Measurements from ENCODE around the gene LRRC63. TPM values are rescaled to one million over a fixed set of nuclear protein-coding genes. Genes with fewer than 3 reads are reported as not detected.

LRRC63 gene
- total RNA-seq, 3 donors from 2014 or later (not counting 1 experiment from before 2014, with no cell fraction given) = 0.32 to 0.95 (median 0.40) TPM

GRCh38 chr13:46307554-46307953, 95.8 kb downstream of the LRRC63 start:
- H3K36me3 ChIP-seq (ENCODE audit: control insufficient read depth, insufficient read depth, low read length) = no peaks in the 10 kb centered on the region
- Mint-ChIP-seq H3K36me3 (no peaks in the 10 kb centered on the region), H3K27me3 (ENCODE audit: low read depth in 2 of 2) (no peaks in the 10 kb centered on the region), H3K27ac (no peak overlapping the region), H3K4me3 (no peak overlapping the region), H3K9me3 (peaks cover 0 to 2% of the 10 kb centered on the region in 2 donors), H3K4me1 (peaks cover 23 to 25% of the 10 kb centered on the region in 2 donors)
- DNase-seq (no peak), ATAC-seq (no peak)
- H3K27me3 ChIP-seq (ENCODE audit: control insufficient read depth, insufficient read depth, low read length) = no peaks in the 10 kb centered on the region
- H3K27ac ChIP-seq (ENCODE audit: low read length) = no peak overlapping the region
- no peak overlapping the region for H3K4me3 ChIP-seq (ENCODE audit: low read length)
- no peak for TF ChIP-seq CTCF (IDR thresholded peaks at IDR 0.05)
- intact Hi-C loops (cut with micrococcal nuclease) = no loop called here
- no peaks in the 10 kb centered on the region for H3K9me3 ChIP-seq (ENCODE audit: control insufficient read depth, insufficient read depth, low read length)
- H3K4me1 ChIP-seq (ENCODE audit: control insufficient read depth, insufficient read depth, low read length) = peaks cover 12% of the 10 kb centered on the region
- 100% methylated on average over 1 of the region's 1 CpG for WGBS (ENCODE audit: insufficient coverage)

GRCh38 chr13:46310066-46310465, 98.3 kb downstream of the LRRC63 start:
- peaks cover 13% of the 10 kb centered on the region for H3K4me1 ChIP-seq (ENCODE audit: control insufficient read depth, insufficient read depth, low read length)
- no peak overlapping the region for H3K27ac Mint-ChIP-seq
- TF ChIP-seq CTCF (IDR thresholded peaks at IDR 0.05) = no peak
- intact Hi-C loops (cut with micrococcal nuclease) = no loop called here
- DNase-seq (no peak), ATAC-seq (no peak)
- H3K27ac ChIP-seq (ENCODE audit: low read length) = no peak overlapping the region
- peaks cover 4% of the 10 kb centered on the region for H3K36me3 Mint-ChIP-seq
- no peaks in the 10 kb centered on the region for H3K27me3 ChIP-seq (ENCODE audit: control insufficient read depth, insufficient read depth, low read length)
- H3K9me3 Mint-ChIP-seq = peaks cover 0 to 4% of the 10 kb centered on the region in 2 donors
- no peak overlapping the region for H3K4me3 ChIP-seq (ENCODE audit: low read length)
- no peaks in the 10 kb centered on the region for H3K27me3 Mint-ChIP-seq (ENCODE audit: low read depth in 2 of 2)
- WGBS (ENCODE audit: insufficient coverage) = no CpG with 5 or more reads among the region's 1 CpG
- no peak overlapping the region for H3K4me3 Mint-ChIP-seq
- H3K9me3 ChIP-seq (ENCODE audit: control insufficient read depth, insufficient read depth, low read length) = no peaks in the 10 kb centered on the region
- H3K36me3 ChIP-seq (ENCODE audit: control insufficient read depth, insufficient read depth, low read length) = no peaks in the 10 kb centered on the region
- peaks cover 15 to 25% of the 10 kb centered on the region in 2 donors for H3K4me1 Mint-ChIP-seq

DNA sequence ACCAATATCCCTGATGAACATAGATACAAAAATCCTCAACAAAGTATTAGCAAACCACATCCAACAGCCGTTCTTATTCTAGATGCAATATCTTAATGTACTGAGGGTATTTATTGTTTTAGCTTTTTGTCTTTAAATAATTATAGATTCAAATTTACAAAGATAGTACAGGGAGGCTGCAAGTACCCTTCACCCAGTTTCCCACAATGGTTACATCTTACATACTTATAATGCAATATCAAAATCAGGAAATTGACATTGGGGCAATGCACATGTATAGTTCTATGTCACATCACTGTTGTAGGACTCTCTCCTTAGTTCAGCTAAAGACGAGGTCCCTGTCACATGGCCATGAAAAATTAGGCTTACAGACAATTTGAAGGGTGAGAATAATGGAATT, 99.5 kb downstream of the LRRC63 start:
- Mint-ChIP-seq H3K4me3 (no peak overlapping the region), H3K36me3 (peaks cover 4% of the 10 kb centered on the region), H3K27ac (no peak overlapping the region), H3K4me1 (peaks cover 18 to 22% of the 10 kb centered on the region in 2 donors), H3K27me3 (ENCODE audit: low read depth in 2 of 2) (no peaks in the 10 kb centered on the region), H3K9me3 (peaks cover 0 to 4% of the 10 kb centered on the region in 2 donors)
- Histone ChIP-seq H3K27me3 (ENCODE audit: control insufficient read depth, insufficient read depth, low read length) (no peaks in the 10 kb centered on the region), H3K36me3 (ENCODE audit: control insufficient read depth, insufficient read depth, low read length) (no peaks in the 10 kb centered on the region), H3K27ac (ENCODE audit: low read length) (no peak overlapping the region), H3K4me1 (ENCODE audit: control insufficient read depth, insufficient read depth, low read length) (peaks cover 13% of the 10 kb centered on the region), H3K9me3 (ENCODE audit: control insufficient read depth, insufficient read depth, low read length) (no peaks in the 10 kb centered on the region), H3K4me3 (ENCODE audit: low read length) (no peak overlapping the region)
- TF ChIP-seq CTCF (IDR thresholded peaks at IDR 0.05) = no peak
- ATAC-seq (no peak), DNase-seq (no peak)
- WGBS (ENCODE audit: insufficient coverage) = 100% methylated on average over 1 of the region's 2 CpGs
- intact Hi-C loops (cut with micrococcal nuclease) = no loop called here

GRCh38 chr13:46313024-46313423, 101.3 kb downstream of the LRRC63 start:
- peak overlapping the region; percentile 14 for H3K4me3 Mint-ChIP-seq
- intact Hi-C loops (cut with micrococcal nuclease) = loop anchor here (1.0 kb wide), 2 partner anchors 10 to 18 kb away; no protein-coding TSS in a partner anchor
- Histone ChIP-seq H3K4me3 (ENCODE audit: low read length) (no peak overlapping the region), H3K27ac (ENCODE audit: low read length) (peak overlapping the region; percentile 93), H3K9me3 (ENCODE audit: control insufficient read depth, insufficient read depth, low read length) (no peaks in the 10 kb centered on the region), H3K36me3 (ENCODE audit: control insufficient read depth, insufficient read depth, low read length) (no peaks in the 10 kb centered on the region), H3K27me3 (ENCODE audit: control insufficient read depth, insufficient read depth, low read length) (no peaks in the 10 kb centered on the region), H3K4me1 (ENCODE audit: control insufficient read depth, insufficient read depth, low read length) (peaks cover 13% of the 10 kb centered on the region)
- WGBS (ENCODE audit: insufficient coverage) = 89% methylated on average over 1 of the region's 1 CpG
- H3K27me3 Mint-ChIP-seq (ENCODE audit: low read depth in 2 of 2) = no peaks in the 10 kb centered on the region
- no peak for TF ChIP-seq CTCF (IDR thresholded peaks at IDR 0.05)
- peaks cover 4% of the 10 kb centered on the region for H3K36me3 Mint-ChIP-seq
- peaks cover 20 to 22% of the 10 kb centered on the region in 2 donors for H3K4me1 Mint-ChIP-seq
- ATAC-seq = peak in 2 of 3 donors; percentile 7
- peaks cover 0 to 4% of the 10 kb centered on the region in 2 donors for H3K9me3 Mint-ChIP-seq
- H3K27ac Mint-ChIP-seq = peak overlapping the region; percentile 80 to 99
- no peak for DNase-seq

Measured in natural killer cell (primary cell).